Kasumi-1 (cell line): Measurements from ENCODE around the gene ZNF554.
"Not testable (repeated sequence)": the region's sequence is repeated elsewhere in the genome, so short reads cannot be mapped to it uniquely, and the experiment has no call there.

ENCODE experiments used
- DNase-seq, 2 experiments: peaks; one replicate each; lab custom pipeline; 2025; lab: John Stamatoyannopoulos, UW

The ZNF554 gene

DNA sequence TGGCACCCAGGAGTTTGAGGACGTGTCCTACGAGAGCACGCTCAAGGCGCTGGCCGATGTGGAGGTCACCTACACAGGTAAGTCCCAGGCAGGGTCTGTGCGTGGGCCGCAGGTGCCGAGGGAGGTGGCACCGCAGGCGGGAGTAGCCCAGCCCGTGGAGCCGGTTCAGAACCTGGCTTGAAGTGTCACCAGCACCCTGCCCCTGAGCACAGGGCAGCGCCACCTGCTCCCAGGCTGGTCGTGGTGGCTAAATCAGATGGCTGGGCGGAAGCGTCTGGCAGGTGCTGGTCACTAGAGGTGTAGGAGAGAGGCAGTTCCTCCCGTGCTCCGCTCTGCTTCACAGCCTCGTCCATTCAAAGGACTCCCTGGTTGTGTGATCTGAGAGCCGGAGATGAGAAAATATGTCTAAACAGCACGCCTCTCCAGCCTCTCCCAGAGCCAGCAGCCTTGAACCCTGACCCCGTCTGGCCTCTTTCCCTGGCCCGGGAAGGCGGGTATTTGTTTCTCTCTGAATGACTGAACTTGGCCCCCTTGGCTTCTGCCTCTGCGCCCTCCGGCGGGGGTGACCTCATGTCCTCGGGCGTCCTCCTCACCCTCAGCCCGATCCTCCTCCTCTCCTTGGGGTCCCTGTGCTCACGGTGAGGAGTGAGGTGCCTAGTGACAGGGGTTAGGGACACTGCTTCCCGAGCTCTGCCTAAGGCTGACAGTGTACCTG, 29.0 kb upstream of the ZNF554 start:
- no peak for DNase-seq

- DNase-seq = no peak
These were observed 28.2 kb upstream of the ZNF554 start for GRCh38 chr19:2791440-2791839.

DNA sequence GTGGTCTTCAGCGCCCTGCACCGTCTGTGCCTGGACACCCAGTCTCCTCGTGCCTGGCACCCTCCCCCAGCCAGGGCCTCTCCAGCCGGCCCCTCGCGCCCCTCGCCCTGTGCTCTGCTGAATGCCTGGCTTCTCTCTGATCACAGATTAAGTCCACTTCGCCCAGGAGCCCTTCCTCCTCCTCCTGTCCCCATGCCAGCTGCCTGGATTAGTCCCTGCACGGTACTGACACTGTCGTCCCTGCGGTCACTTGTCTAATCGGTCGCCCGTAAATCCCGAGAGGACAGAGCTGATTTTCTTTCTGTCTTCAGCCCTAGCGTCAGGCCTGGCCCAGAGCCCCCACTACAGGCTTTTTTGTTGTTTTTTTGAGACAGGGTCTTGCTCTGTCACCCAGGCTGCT, 27.8 kb upstream of the ZNF554 start:
- DNase-seq = no peak

- not testable (repeated sequence) for DNase-seq
These were observed 27.0 kb upstream of the ZNF554 start for GRCh38 chr19:2792666-2793065.

DNA sequence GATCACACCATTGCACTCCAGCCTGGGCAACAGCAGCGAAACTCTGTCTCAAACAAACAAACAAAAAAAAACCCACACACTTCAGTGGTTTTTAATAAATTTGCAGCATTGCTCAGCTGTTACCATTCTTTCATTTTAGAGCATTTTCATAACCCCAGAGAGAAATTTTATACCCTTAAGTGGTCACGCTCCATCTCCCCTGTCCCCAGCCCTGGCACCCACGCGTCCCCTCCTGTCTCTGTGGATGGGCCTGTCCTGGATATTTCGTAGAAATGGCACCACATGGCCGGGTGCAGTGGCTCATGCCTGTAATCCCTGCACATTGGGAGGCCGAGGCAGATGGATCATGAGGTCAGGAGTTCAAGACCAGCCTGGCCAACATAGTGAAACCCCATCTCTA, 26.5 kb upstream of the ZNF554 start:
- no peak for DNase-seq

DNA sequence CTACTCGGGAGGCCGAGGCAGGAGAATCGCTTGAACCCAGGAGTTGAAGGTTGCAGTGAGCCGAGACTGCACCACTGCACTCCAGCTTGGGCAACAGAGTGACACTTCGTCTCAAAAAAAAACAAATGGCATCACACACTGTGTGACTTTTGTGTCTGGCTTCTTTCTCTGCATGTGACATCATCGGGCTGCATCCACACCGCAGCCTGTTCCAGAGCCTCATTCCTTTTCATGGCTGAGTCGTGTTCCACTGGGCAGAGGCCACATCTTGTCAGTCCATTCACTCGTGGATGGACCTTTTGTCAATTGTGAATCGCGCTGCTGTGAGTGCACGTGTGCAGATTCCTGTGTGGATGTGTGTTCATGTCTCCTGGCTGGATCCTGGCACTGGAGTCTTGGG, 26.1 kb upstream of the ZNF554 start:
- DNase-seq = no peak

GRCh38 chr19:2795827-2796658, 23.6 kb upstream of the ZNF554 start:
- DNase-seq = no peak

DNA sequence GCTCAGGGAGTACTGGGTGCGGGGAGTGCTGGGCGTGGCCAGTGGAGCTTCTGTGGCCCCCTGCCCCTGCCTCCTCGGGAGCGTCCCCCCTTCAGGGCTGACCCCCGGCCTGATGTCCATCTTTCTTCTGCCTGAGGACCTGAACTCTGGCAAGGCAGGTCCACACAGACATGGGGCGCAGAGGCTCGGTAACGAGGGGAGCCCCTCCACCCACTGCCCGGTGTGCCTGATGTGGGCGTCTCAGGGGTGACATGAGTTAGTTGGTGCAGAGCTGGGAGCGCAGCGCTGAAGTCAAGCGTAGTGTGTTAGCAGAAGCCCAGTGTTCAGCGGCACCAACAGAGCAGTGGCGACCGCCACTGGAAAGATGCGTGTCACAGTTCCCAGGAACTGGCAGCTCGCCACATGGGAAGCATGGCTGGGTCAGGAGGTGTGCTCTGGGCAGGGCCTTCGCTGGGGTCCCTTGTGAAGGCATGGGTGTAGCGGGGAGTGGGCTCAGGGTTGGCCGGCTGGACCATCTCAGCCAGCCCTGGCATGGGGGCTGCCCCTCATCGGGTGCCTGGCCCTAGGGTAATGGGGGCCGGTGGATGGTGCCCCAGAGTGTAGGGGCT, 22.9 kb upstream of the ZNF554 start:
- no peak for DNase-seq

DNA sequence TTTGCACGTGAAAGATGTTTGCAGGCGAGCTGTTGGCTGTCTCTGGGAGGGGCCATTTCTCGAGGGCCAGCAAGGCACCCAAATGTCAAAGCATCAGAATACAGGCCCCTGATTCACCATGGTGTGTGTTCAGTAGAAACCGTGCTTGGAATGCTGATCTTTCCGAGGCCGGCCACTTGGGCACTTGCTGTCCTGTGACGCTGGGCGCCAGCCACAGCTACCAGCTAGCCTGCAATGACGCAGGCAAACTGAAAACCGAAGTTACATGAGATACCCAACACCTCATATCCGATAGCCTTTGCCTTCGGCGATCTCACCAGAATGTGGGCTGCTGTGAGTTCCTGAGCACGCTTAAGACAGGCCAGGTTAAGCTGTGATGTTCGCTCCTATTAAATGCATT, 22.4 kb upstream of the ZNF554 start:
- DNase-seq = no peak

DNA sequence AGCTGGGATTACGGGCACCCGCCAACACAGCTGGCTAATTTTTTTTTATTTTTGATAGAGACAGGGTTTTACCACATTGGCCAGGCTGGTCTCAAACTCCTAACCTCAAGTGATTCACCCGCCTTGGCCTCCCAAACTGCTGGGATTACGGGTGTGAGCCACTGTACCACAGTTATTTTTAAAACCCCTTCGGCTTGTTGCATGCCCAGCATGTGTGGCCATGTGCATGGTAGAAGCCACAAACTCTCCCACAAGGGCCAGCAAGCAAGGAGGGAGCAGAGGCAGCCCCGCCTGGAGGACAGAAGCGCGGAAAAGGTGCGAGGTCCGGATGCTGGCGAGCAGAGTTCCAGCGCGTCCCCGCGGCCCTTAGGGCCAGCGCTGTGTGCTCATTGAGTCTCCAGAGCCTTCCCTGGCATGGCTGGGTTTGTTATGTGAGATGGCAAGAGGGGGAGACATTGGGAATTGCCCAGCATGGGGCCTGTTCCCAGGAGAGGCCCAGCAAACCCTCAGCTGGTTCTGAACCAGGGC, 21.4 kb upstream of the ZNF554 start:
- DNase-seq = no peak

- DNase-seq = no peak
These were observed 20.9 kb upstream of the ZNF554 start for GRCh38 chr19:2798733-2799132.

- DNase-seq = no peak
These were observed 20.2 kb upstream of the ZNF554 start for GRCh38 chr19:2799273-2800020.

- DNase-seq = no peak
These were observed 19.2 kb upstream of the ZNF554 start for GRCh38 chr19:2800506-2800905.

GRCh38 chr19:2802826-2803225, 16.8 kb upstream of the ZNF554 start:
- DNase-seq = no peak

DNA sequence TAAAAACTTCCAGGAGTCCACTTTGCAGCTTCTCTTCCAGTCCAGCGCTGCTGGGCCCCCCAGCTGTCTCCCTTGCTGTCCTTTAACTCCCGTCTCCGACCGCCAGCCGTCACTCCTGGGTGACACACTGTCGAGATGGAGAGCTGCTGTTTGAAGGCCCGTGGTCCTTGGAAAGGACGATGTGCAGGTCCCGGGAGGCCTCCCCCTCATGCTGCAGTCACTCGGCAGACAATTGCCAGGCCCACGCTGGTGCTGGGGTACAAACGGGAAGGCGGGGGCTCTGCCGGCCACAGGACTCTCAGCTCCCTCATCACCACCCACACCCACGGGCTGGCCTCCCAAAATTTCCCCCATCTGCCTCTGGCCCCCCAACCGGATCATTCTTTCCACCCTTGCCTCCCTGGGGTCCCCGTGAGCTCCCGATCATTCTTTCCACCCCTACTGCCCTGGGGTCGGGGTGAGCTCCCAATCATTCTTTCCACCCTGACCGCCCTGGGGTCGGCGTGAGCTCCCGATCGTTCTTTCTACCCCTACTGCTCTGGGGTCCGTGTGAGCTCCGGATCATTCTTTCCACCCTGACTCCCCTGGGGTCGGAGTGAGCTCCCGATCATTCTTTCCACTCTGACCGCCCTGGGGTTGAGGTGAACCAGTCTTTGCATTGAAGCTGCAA, 16.0 kb upstream of the ZNF554 start:
- no peak for DNase-seq

DNA sequence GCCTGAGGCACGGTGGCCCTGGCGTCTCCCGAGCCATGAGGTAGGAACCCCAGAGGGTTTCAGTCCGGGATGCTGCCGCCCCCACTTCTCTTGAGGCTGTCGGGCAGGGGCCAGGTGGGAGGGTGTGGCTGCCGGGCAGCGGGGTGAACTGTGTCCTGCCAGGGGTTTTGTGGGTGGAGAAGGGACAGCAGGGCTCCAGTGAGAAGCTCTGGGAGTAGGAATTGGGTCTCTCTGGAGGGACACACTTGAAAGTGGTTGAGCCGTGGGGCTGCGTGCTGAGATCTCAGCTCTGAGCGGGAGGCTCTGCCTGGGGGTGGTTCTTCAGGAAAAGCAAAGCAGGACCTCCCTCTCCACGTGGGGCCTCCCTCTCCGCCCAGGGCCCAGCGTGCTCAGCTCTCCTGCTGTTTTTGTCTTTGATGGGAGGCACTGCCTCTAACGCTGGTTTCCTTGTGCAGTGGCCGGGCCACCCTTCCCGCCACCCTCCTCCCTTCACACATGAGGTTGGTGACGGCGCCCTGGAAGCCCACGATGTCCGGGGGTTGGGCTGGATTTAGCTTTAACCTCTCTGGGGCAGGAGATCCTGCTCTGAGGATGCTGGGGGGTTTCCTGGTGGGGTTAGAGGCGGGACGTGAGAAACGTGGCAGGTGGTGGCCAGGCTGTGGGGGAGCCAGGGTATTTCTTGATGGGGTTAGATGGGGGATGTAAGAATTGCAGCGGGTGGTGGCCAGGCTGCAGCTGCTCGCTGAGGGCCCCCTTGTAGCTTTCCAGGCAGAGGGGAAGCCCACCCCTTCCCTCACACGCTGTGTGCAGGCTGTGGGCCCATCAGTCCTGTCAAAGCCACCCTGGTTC, 15.3 kb upstream of the ZNF554 start:
- no peak for DNase-seq

DNA sequence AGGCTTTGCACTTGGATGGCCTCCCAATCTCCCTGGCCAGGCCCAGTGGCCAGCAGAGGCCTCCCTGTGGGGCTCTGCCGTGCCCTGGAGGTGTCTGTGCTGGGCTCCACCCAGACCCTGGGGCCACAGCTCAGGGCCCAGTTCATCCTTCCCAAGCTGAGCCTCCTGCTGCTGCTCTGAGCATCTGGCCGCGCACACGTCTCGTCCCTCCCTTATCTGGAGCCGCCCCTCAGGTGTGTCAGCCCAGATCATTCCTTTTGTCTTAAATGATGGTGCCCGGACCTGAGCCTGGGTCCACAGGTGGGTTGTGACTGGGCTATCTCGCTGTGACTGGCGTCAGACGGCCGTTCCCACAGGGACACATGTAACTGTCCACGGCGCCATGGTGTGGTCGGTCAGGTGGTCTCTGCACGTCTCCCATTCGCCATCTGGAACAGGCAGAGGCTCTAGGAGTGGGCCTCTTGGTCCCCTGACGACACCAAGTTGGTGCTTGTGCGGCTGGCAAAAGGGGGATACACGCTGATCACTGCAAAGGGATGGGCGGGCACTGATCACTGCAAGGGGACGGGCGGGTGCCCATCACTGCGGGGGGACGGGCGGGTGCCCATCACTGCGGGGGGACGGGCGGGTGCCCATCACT, 14.3 kb upstream of the ZNF554 start:
- no peak for DNase-seq

GRCh38 chr19:2805991-2806649, 13.5 kb upstream of the ZNF554 start:
- DNase-seq = no peak

DNA sequence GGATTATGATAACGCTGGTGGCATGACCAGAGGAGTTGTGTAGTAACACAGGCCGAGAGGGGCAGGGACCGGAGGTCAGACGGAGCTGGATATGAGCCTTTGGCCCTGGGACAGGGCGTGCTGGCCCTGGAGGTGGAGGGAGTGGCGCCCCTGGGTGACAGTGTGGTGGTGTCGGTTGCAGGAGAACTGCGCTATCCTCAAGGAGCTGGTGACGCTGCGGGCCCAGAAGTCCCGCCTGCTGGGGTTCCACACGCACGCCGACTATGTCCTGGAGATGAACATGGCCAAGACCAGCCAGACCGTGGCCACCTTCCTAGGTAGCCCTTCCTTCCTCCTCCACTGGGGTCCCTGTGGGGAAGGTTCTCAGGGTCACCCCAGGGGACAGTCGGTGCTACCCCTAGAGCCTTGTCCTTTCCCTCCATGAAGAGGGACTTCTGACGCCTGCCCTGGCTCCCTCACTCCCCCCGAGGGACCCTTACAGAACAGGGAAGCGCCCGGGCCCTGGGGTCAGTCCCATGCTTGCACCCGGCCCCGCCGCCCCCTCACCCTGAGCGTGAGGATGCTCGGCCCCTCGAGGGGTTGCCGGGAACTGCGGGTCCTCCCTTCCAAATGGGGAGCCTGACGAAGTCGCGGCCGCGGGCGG, 12.8 kb upstream of the ZNF554 start:
- DNase-seq = no peak
